Inferior parietal cortex (tissue), 1 donor: ENCODE data around the gene FOXL3.
A peak's percentile ranks its signal among the peaks of the same experiment; 100 is the strongest.
"Not testable (repeated sequence)": the region's sequence is repeated elsewhere in the genome, so short reads cannot be mapped to it uniquely, and the experiment has no call there.

Source experiments
- DNase-seq: peaks from one replicate; pipeline ENCODE4 v3.0.0-alpha.2; 2016; ENCODE audit errors: extremely low spot score

FOXL3 gene

GRCh38 chr7:323410-323809, 33.4 kb downstream of the FOXL3 start:
- no peak for DNase-seq

DNA sequence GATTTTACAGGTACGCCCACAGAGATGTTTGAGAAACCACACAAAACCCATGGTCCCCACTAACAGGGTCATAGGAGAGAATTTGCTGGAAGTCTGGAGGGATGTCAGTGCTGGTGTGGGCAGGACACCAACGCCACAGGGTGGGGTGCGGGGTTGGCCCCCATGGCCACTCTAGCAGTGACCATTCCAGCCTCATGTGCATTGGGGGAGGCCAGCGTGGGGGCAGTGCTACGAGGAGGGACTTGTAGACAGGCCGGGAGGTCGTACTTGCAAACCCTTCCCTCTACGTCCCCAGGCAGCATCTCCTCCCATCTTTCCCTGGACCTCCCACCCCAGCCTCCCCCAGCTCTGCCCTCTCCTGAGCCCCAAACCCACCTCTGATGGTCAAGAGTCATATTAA, 34.0 kb downstream of the FOXL3 start:
- DNase-seq: no peak

DNA sequence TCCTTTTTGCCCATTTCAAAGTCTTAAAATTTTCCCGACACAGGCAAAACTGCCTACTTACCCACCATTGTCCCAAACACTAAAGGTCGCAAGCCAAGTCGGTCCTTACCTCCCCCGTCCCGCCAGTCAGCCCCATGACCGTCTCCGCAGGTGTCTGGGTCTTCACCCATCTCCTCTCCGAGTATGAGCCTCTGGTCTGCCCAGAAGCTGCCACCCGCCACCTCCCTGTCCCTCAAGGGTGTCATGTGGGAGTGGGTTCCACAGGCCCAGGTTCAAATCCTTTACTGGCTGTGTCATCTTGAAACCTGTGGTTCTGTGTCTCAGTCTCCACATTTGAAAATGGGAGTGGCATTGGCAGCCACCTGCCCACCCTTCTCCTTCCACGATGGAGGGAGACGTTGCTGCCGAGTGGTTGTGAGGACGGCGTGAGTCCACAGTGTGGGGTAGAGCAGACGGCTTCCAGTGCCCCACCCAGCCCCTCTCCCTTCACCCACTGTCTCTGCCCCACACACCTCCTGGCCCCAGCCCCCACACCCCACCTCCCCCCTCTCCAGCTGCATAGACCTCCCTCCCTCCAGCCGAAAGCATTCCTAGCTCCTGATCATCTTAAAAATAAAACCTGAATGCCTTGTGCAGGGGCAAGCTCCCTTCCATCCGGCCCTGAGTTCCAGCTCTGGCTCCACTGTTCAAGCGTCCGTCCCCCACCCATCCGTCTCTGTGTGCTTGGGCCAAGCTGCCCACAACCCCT, 35.3 kb downstream of the FOXL3 start:
- no peak for DNase-seq

DNA sequence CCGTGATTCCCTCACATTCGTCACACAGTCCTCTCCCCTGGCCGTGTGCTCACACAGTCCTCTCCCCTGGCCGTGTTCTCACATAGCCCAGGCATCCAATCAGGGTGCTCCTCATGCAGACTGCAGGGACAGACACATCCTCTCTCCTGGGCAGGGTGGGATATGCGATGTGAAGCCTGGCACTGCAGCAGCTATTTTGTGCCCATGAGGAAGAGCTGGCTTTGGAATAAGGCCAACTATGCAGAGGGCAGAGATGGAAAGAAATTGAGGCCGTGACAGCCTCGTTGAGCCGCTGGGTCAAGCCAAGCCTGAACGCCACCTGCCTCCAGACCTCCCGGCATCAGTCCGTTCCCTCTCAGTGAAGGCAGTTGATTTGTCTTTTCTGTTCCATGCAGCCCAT, 35.8 kb downstream of the FOXL3 start:
- no peak for DNase-seq

- DNase-seq: no peak
Measured at GRCh38 chr7:326273-326672, 36.3 kb downstream of the FOXL3 start.

GRCh38 chr7:326809-327232, 36.9 kb downstream of the FOXL3 start:
- no peak for DNase-seq

DNA sequence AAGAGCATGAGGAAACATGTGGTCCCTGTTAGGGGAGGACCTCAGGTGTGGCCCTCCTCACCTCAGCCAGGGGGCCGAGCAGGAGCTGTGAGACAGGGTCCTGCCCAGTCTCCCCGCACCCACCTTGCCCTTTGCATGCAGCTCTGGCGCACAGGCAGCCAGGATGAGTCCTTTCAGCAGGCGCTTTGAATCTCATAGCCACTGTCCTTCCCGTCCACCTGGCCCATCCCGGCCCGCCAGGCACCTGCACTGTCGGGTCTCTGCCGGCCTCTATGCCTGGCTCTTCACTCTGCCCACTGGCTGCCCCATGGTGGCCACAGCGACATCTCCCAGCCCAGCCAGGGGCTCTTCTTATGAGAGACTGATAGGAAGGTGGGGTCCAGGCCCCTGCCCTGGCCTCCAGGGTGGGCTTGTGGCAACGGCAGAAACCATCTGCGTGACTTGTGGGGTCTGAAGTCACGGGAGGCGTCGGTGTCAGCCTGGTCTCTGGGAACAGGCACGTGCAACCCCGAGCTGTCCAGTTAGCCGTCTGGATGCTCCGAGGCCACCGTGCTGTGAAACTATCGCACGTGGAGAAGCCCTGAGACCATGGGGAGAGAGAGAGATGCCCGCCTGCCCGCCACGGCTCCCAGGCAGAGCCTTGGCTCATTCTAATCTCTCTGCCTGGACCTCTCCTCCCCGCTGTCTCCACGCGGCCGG, 37.4 kb downstream of the FOXL3 start:
- no peak for DNase-seq

- DNase-seq: no peak
Measured at GRCh38 chr7:327991-328702, 38.2 kb downstream of the FOXL3 start.

GRCh38 chr7:329691-330281, 39.8 kb downstream of the FOXL3 start:
- no peak for DNase-seq

DNA sequence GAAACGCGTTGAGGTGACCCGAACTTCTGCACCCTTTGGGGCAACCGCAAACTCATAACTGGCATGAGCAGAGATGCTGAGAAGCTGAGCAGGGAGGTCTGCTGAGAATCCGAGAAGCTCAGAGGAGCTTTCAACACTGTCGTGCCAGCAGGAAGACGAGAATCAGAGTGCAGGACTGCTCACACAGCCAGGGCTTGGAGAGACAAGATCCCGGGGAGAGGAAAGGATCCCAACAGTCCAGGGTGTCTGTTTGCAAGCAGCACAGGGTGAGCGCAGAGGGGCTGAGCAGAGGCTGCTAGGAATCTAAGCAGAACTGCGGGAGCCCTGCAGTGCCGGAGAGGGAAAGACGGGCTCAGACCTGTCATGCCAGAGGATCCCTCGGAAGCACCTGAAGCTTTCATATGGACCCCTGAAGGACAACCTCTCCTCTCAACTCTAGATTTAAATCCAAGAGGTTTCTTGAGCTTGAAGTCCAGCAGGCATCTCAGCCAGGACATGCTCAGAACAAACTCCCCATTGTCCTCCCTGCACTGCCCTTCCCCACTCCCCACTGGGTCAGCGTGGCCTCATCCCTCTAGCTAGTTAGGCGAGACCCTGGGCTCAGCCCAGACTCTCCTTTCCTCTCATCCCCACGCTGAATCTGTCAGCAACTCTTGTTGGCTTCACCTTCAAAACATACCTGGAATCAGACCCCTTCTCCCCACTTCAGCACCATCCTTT, 40.7 kb downstream of the FOXL3 start:
- no peak for DNase-seq

GRCh38 chr7:332020-332517, 42.1 kb downstream of the FOXL3 start:
- DNase-seq: no peak

DNA sequence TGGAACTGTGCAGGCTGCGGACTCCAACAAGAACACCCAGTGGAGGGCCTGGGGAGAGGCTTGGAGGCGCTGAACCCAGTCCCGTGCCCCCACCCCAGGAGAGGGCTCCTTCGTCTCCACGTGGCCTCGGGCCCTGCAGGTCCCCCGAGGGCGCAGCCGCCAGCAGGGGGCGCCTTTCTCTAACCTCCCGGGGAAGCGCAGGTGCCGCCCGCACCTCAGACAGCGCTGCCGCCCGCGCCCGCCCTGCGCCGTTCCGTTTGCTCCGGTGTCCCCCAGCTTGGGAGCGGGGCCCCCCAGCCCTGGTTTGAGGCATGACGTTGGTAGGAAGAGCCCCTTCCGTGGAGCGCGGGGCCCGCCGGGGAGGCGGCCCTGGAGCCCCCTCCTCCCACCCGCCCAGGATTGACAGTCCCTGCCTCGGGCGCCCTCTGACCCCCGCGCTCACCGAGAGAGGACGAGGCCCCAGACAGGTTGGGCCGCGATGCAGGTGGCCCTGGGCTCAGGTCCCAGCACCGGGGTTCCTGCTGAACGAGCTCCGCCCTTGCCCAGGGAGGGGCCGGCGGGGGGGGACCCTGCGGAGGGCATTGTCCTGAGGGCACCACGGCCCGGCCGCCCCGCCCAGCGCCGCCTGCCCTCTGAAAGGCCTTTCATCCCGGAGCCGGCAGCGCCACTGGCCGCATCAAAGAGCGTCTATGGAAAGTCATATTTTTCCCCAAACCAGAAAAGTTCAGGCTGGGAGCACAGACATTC, 42.8 kb downstream of the FOXL3 start:
- peak; percentile 65 for DNase-seq

DNA sequence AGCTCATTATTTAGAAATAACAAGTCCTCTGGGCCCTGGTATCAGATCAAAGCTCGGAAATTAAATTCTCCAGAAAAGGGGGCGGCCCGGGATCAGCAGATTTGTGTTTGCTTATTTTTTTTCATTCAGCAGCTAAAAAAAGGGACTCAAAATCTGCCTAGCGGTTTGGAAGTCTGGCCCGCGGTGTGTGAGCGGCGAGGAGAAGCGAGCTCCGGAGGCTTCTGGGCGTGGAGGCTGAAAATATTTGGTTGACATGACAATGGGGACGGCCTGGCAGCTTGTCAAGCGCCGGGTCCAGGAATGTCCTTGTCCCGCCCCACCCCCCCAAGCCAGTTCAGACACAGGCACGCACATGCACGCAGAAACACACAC, 43.4 kb downstream of the FOXL3 start:
- DNase-seq: no peak

GRCh38 chr7:334618-335357, 44.8 kb downstream of the FOXL3 start:
- no peak for DNase-seq

DNA sequence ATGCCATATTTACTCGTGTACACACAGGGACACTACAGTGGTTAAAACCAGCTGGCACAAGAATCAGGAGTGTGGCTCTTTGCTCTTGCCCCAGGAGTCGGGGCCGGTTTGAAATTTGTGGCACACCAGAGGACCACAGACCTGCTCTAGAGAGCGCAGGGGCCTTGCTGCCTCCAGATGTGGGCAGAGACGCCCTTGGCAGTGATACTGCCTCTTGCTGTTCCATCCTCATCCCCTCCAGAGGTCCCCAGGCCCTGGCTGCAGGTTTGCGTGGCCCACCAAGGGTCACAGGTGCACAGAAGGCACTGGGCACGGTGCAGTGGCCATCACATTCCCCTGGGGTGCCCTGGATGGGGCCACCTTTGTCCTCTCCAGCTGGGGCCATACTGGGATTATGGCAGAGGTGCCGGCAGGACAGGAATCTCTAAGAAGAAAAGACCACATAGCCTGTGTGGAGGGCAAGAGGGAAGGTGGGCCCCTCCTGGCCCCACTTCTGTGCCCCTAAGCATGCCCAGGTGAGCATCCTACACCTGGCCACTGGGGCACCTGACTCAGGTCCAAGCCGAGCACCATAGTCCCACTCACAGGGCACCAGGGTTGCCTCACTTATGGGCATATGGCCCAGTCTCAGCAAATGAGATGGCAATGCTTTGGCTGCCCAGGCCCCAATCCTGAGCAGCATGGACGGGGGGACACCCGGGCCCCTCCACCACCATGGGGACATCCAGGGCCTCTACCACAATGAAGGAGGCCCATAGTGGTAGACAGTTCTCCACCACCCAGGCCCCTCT, 45.6 kb downstream of the FOXL3 start:
- no peak for DNase-seq

- DNase-seq: not testable (repeated sequence)
Measured at GRCh38 chr7:336149-336533, 46.2 kb downstream of the FOXL3 start.

DNA sequence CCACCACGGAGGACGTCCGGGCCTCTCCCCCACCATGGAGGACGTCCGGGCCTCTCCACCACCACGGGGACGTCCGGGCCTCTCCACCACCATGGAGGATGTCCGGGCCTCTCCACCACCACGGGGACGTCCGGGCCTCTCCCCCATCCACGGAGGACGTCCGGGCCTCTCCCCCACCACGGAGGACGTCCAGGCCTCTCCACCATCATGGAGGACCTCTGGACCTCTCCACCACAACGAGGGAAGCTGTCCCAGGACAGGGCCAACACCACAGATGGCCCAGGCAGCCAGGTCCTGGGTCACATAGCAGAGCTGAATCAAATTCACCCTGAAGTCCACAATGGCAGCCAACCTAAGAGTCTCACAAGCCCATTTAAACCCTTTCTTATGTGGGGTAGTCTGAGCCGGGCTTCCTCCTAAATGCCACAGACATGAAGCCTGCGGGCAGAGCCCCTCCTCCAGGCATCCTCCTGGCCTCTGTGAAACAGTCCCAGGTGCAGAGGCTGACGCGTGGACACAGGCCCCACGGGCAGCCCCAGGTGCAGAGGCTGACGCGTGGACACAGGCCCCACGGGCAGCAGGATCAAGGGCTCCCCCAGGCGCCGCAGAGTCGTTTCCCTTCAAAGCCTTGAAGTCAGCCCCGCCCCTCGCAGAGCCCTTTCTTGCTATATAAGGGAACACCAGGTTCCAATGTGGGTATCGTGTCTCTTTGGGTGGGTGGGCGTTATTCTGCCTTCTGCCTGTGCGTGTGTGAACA, 47.0 kb downstream of the FOXL3 start:
- no peak for DNase-seq

DNA sequence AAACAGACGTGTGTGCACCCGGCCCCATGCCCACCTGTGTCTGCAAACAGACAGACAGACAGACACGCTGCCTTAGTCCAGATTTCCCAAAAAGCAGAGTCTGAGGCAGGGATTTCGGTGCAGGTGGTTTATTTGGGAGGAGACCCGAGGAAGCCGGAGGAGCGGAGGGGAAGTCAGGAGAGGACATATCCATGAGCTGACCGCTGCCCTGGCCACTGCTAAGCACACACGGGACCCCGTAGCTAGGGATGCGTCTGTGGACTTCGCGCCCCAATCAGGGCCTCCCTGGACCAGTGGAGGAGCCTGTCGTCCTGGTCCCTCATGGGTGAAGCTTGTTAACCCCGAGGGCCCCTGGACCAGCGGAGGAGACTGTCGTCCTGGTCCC, 47.6 kb downstream of the FOXL3 start:
- DNase-seq: no peak
